ENCODE measurements around the gene ZNF668.

The ZNF668 gene

GRCh38 chr16:31099860-31100638 lies 26.0 kb upstream of the ZNF668 start:
- H3K36me3 ChIP-seq (ENCODE audit: control insufficient read depth in 2 of 2, insufficient read depth in 2 of 2, low read length in 2 of 2): no peaks in the 10 kb centered on the region
- no peak overlapping the region for H3K9ac ChIP-seq (ENCODE audit: low read depth in 1 of 2, low read length in 2 of 2)
- peaks cover 0 to 3% of the 10 kb centered on the region in 2 donors for H3K4me1 ChIP-seq (ENCODE audit: control insufficient read depth in 2 of 2, insufficient read depth in 2 of 2, low read length in 2 of 2)
- no peak overlapping the region for H3K4me3 ChIP-seq (ENCODE audit: low read length in 2 of 2)
- H3K27me3 ChIP-seq (ENCODE audit: control insufficient read depth in 2 of 2, insufficient read depth in 2 of 2, low read length in 2 of 2): no peaks in the 10 kb centered on the region
- no peak overlapping the region for H3K27ac ChIP-seq (ENCODE audit: low read depth in 2 of 2, low read length in 2 of 2)
- H3K9me3 ChIP-seq (ENCODE audit: control insufficient read depth in 2 of 2, low read length in 2 of 2): no peaks in the 10 kb centered on the region

- Histone ChIP-seq H3K36me3 (ENCODE audit: control insufficient read depth in 2 of 2, insufficient read depth in 2 of 2, low read length in 2 of 2) (peaks cover 5 to 7% of the 10 kb centered on the region in 2 donors), H3K27ac (ENCODE audit: low read depth in 2 of 2, low read length in 2 of 2) (peak within 1 kb of the TSS; percentile 76 to 84), H3K4me3 (ENCODE audit: low read length in 2 of 2) (peak within 1 kb of the TSS; percentile 91 to 95), H3K27me3 (ENCODE audit: control insufficient read depth in 2 of 2, insufficient read depth in 2 of 2, low read length in 2 of 2) (no peaks in the 10 kb centered on the region), H3K9ac (ENCODE audit: low read depth in 1 of 2, low read length in 2 of 2) (peak within 1 kb of the TSS; percentile 60 to 81), H3K4me1 (ENCODE audit: control insufficient read depth in 2 of 2, insufficient read depth in 2 of 2, low read length in 2 of 2) (peaks cover 10 to 14% of the 10 kb centered on the region in 2 donors), H3K9me3 (ENCODE audit: control insufficient read depth in 2 of 2, low read length in 2 of 2) (no peaks in the 10 kb centered on the region)
Measured at GRCh38 chr16:31094424-31095120, 20.5 kb upstream of the ZNF668 start, which contains the start of gene VKORC1. TSS of gene VKORC1 (minus strand) at chr16:31094797. CDS start at chr16:31094729, 68 bp downstream.

- Histone ChIP-seq H3K9ac (ENCODE audit: low read depth in 1 of 2, low read length in 2 of 2) (peak overlapping the region; percentile 60 to 81), H3K27ac (ENCODE audit: low read depth in 2 of 2, low read length in 2 of 2) (peak overlapping the region; percentile 76 to 84), H3K36me3 (ENCODE audit: control insufficient read depth in 2 of 2, insufficient read depth in 2 of 2, low read length in 2 of 2) (peaks cover 5 to 7% of the 10 kb centered on the region in 2 donors), H3K4me3 (ENCODE audit: low read length in 2 of 2) (peak overlapping the region; percentile 91 to 95), H3K9me3 (ENCODE audit: control insufficient read depth in 2 of 2, low read length in 2 of 2) (no peaks in the 10 kb centered on the region), H3K27me3 (ENCODE audit: control insufficient read depth in 2 of 2, insufficient read depth in 2 of 2, low read length in 2 of 2) (no peaks in the 10 kb centered on the region), H3K4me1 (ENCODE audit: control insufficient read depth in 2 of 2, insufficient read depth in 2 of 2, low read length in 2 of 2) (peaks cover 10 to 14% of the 10 kb centered on the region in 2 donors)
Measured at GRCh38 chr16:31094088-31094423, 20.0 kb upstream of the ZNF668 start.

GRCh38 chr16:31093132-31093703 lies 19.2 kb upstream of the ZNF668 start:
- no peaks in the 10 kb centered on the region for H3K9me3 ChIP-seq (ENCODE audit: control insufficient read depth in 2 of 2, low read length in 2 of 2)
- peak overlapping the region in 1 of 2 donors; percentile 34 for H3K9ac ChIP-seq (ENCODE audit: low read depth in 1 of 2, low read length in 2 of 2)
- peaks cover 10 to 14% of the 10 kb centered on the region in 2 donors for H3K4me1 ChIP-seq (ENCODE audit: control insufficient read depth in 2 of 2, insufficient read depth in 2 of 2, low read length in 2 of 2)
- H3K27ac ChIP-seq (ENCODE audit: low read depth in 2 of 2, low read length in 2 of 2): no peak overlapping the region
- no peak overlapping the region for H3K4me3 ChIP-seq (ENCODE audit: low read length in 2 of 2)
- H3K36me3 ChIP-seq (ENCODE audit: control insufficient read depth in 2 of 2, insufficient read depth in 2 of 2, low read length in 2 of 2): peaks cover 5 to 9% of the 10 kb centered on the region in 2 donors
- no peaks in the 10 kb centered on the region for H3K27me3 ChIP-seq (ENCODE audit: control insufficient read depth in 2 of 2, insufficient read depth in 2 of 2, low read length in 2 of 2)

GRCh38 chr16:31092330-31092729 lies 18.3 kb upstream of the ZNF668 start:
- Histone ChIP-seq H3K4me3 (ENCODE audit: low read length in 2 of 2) (no peak overlapping the region), H3K9ac (ENCODE audit: low read depth in 1 of 2, low read length in 2 of 2) (no peak overlapping the region), H3K27me3 (ENCODE audit: control insufficient read depth in 2 of 2, insufficient read depth in 2 of 2, low read length in 2 of 2) (no peaks in the 10 kb centered on the region), H3K27ac (ENCODE audit: low read depth in 2 of 2, low read length in 2 of 2) (no peak overlapping the region), H3K4me1 (ENCODE audit: control insufficient read depth in 2 of 2, insufficient read depth in 2 of 2, low read length in 2 of 2) (peaks cover 10 to 14% of the 10 kb centered on the region in 2 donors), H3K36me3 (ENCODE audit: control insufficient read depth in 2 of 2, insufficient read depth in 2 of 2, low read length in 2 of 2) (peaks cover 8 to 9% of the 10 kb centered on the region in 2 donors), H3K9me3 (ENCODE audit: control insufficient read depth in 2 of 2, low read length in 2 of 2) (no peaks in the 10 kb centered on the region)

DNA sequence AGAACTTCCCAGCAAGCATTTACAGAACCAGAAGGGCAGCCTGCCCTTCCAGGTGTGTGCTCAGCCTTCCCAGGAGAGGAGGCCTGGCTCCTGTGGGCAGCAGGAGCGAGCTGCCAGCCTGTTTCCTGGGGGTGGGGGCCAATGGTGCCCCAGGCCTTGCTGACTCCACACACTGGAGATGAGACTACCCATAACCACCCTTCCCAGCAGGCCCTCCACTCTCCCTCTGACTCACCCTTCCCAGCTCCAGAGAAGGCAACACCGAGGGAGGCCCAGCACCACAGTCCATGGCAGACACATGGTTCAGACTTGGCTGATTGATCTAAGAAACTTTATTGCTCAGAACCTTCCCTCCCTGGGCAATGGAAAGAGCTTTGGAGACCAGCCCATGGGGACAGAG lies 16.5 kb upstream of the ZNF668 start:
- peak overlapping the region in 1 of 2 donors; percentile 11 for H3K9ac ChIP-seq (ENCODE audit: low read depth in 1 of 2, low read length in 2 of 2)
- peaks cover 9 to 14% of the 10 kb centered on the region in 2 donors for H3K36me3 ChIP-seq (ENCODE audit: control insufficient read depth in 2 of 2, insufficient read depth in 2 of 2, low read length in 2 of 2)
- peaks cover 10 to 12% of the 10 kb centered on the region in 2 donors for H3K4me1 ChIP-seq (ENCODE audit: control insufficient read depth in 2 of 2, insufficient read depth in 2 of 2, low read length in 2 of 2)
- H3K4me3 ChIP-seq (ENCODE audit: low read length in 2 of 2): no peak overlapping the region
- H3K27me3 ChIP-seq (ENCODE audit: control insufficient read depth in 2 of 2, insufficient read depth in 2 of 2, low read length in 2 of 2): no peaks in the 10 kb centered on the region
- H3K9me3 ChIP-seq (ENCODE audit: control insufficient read depth in 2 of 2, low read length in 2 of 2): no peaks in the 10 kb centered on the region
- no peak overlapping the region for H3K27ac ChIP-seq (ENCODE audit: low read depth in 2 of 2, low read length in 2 of 2)

DNA sequence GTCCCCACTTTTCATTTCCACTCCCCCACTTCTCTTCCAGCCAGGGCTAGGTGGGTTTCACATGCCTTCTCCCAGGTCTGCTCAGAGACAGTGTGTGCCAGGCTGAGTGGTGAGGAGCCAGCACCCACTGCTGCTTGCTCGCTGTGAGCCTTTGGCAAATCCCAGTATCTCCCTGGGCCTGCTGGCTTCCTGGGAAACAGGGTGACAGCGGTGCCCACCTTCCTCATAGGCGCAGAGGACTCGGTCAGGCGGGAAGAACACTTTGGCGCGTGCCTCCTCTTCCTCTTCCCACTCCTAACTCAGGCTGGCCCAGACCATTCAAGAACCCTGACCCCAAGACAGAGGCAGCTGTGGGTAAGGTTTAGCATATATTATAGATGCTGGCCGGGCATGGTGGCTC lies 15.2 kb upstream of the ZNF668 start:
- Histone ChIP-seq H3K27ac (ENCODE audit: low read depth in 2 of 2, low read length in 2 of 2) (no peak overlapping the region), H3K4me3 (ENCODE audit: low read length in 2 of 2) (no peak overlapping the region), H3K36me3 (ENCODE audit: control insufficient read depth in 2 of 2, insufficient read depth in 2 of 2, low read length in 2 of 2) (peaks cover 9 to 14% of the 10 kb centered on the region in 2 donors), H3K4me1 (ENCODE audit: control insufficient read depth in 2 of 2, insufficient read depth in 2 of 2, low read length in 2 of 2) (peaks cover 8 to 10% of the 10 kb centered on the region in 2 donors), H3K27me3 (ENCODE audit: control insufficient read depth in 2 of 2, insufficient read depth in 2 of 2, low read length in 2 of 2) (no peaks in the 10 kb centered on the region), H3K9me3 (ENCODE audit: control insufficient read depth in 2 of 2, low read length in 2 of 2) (no peaks in the 10 kb centered on the region), H3K9ac (ENCODE audit: low read depth in 1 of 2, low read length in 2 of 2) (no peak overlapping the region)

DNA sequence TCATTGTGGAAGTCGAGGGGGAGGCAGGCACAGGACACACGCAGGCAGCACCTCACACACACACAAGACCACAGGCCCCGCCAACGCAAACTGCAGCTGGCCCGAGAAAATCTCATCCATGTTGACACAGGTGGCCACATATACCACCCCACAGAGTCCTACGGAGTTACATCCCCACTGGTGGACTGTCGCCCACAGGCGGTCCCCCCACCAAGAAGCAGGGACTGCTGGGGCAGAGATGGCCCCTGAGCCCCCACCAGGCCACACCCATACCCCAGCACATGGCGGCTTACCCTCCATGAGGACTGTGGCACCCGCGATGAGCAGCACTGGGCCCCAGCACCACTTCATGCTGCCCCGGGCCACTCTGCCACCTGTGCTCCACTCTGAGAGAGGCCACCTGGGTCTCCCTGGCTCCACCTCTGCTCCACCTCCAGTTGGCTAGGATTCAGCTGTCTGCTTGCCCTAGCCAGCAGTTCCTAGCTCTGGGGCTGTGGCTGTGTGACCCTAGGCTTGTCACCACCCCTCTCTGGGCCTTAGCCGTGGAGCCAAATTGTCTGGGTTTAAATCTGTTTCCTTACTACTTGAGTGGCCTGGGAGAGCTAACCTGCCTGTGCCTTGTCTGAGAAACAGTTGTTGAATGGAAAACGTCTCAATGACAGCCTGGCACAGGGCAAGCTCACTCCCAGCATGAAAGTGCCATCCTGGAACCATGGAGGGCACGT lies 14.6 kb upstream of the ZNF668 start, which contains the start of gene PRSS53:
TSS of gene PRSS53 (minus strand) at position 485 of the 725 bp plus-strand sequence. CDS start at position 351, 134 bp downstream.
- Histone ChIP-seq H3K4me3 (ENCODE audit: low read length in 2 of 2) (no peak within 1 kb of the TSS), H3K9me3 (ENCODE audit: control insufficient read depth in 2 of 2, low read length in 2 of 2) (no peaks in the 10 kb centered on the region), H3K4me1 (ENCODE audit: control insufficient read depth in 2 of 2, insufficient read depth in 2 of 2, low read length in 2 of 2) (peaks cover 4 to 5% of the 10 kb centered on the region in 2 donors), H3K27ac (ENCODE audit: low read depth in 2 of 2, low read length in 2 of 2) (no peak within 1 kb of the TSS), H3K9ac (ENCODE audit: low read depth in 1 of 2, low read length in 2 of 2) (no peak within 1 kb of the TSS), H3K36me3 (ENCODE audit: control insufficient read depth in 2 of 2, insufficient read depth in 2 of 2, low read length in 2 of 2) (peaks cover 9 to 14% of the 10 kb centered on the region in 2 donors), H3K27me3 (ENCODE audit: control insufficient read depth in 2 of 2, insufficient read depth in 2 of 2, low read length in 2 of 2) (no peaks in the 10 kb centered on the region)

DNA sequence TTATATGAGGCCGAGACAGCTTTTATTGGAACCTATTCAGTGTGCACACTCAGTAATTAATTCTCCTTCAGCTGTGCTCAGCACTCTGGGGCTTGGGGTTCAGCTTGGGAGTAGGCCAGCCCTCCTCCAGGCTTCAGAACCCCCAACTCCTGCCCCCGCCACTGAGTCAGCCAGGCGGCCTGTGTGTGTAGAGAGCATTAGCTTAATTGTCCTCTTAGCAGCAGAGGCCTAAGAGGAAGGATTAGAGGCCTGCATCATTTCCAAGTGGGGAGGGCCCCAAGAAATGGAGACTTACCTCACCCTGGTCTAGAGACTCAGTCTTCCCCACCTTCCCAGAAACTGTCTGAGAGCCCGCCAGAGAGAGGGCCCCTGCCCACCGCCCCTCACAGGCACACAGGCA lies 13.9 kb upstream of the ZNF668 start:
- no peaks in the 10 kb centered on the region for H3K9me3 ChIP-seq (ENCODE audit: control insufficient read depth in 2 of 2, low read length in 2 of 2)
- peaks cover 9 to 17% of the 10 kb centered on the region in 2 donors for H3K36me3 ChIP-seq (ENCODE audit: control insufficient read depth in 2 of 2, insufficient read depth in 2 of 2, low read length in 2 of 2)
- H3K4me3 ChIP-seq (ENCODE audit: low read length in 2 of 2): no peak overlapping the region
- H3K27me3 ChIP-seq (ENCODE audit: control insufficient read depth in 2 of 2, insufficient read depth in 2 of 2, low read length in 2 of 2): no peaks in the 10 kb centered on the region
- H3K27ac ChIP-seq (ENCODE audit: low read depth in 2 of 2, low read length in 2 of 2): no peak overlapping the region
- no peak overlapping the region for H3K9ac ChIP-seq (ENCODE audit: low read depth in 1 of 2, low read length in 2 of 2)
- no peaks in the 10 kb centered on the region for H3K4me1 ChIP-seq (ENCODE audit: control insufficient read depth in 2 of 2, insufficient read depth in 2 of 2, low read length in 2 of 2)

All from mucosa of rectum (tissue), 2 donors.